H1 (cell line): ENCODE measurements around the gene PARM1. TPM values are rescaled to one million over a fixed set of nuclear protein-coding genes. Genes with fewer than 3 reads are reported as not detected.

Source experiments
- CTCF ChIA-PET: fragments of 300-600 bp; sonication (Branson Sonifier 250); formaldehyde crosslinking; loops from one replicate; lab custom pipeline; 2021; ENCODE audit not compliant: partially characterized antibody; lab: Charles Lee
- POLR2A ChIA-PET: fragments of 300-600 bp; sonication (Branson Sonifier 250); formaldehyde crosslinking; loops from one replicate; lab custom pipeline; 2021; ENCODE audit warnings: inconsistent platforms; ENCODE audit not compliant: partially characterized antibody; lab: Charles Lee
- DNase-seq, 2 experiments: peaks; one replicate each; pipeline versions ENCODE4 v3.0.0 to v3.0.0-alpha.2; 2010 to 2022; ENCODE audit warnings: low spot score in 2 of 2, low read depth in 1 of 2, mixed read lengths in 1 of 2
- FAIRE-seq: peaks from 2 replicates; lab custom pipeline; 2011; peaks lifted over from hg19 to GRCh38; lab: Jason Lieb, UNC
- H2AFZ ChIP-seq: 2 replicates; pipeline ENCODE4 v1.8.1; 2012; ENCODE audit warnings: low read length, inconsistent platforms
- H2AK5ac ChIP-seq: 2 replicates; pipeline ENCODE4 v1.6.1; 2013; ENCODE audit warnings: low read depth, low read length
- H2BK120ac ChIP-seq: replicated peaks from 2 replicates; pipeline ENCODE3; 2013; ENCODE audit warnings: low read depth, low read length, inconsistent platforms
- H2BK12ac ChIP-seq: 2 replicates; pipeline ENCODE4 v1.6.1; 2013; ENCODE audit warnings: low read depth, low read length
- H2BK15ac ChIP-seq: 2 replicates; pipeline ENCODE4 v1.6.1; 2013; ENCODE audit warnings: low read length
- H2BK20ac ChIP-seq: 2 replicates; pipeline ENCODE4 v1.6.1; 2013; ENCODE audit warnings: low read length
- H2BK5ac ChIP-seq: 2 replicates; pipeline ENCODE4 v1.6.1; 2013; ENCODE audit warnings: low read depth, low read length
- H3K14ac ChIP-seq: 2 replicates; pipeline ENCODE4 v1.6.1; 2013; ENCODE audit warnings: inconsistent platforms; ENCODE audit not compliant: insufficient read length
- H3K18ac ChIP-seq: 2 replicates; pipeline ENCODE4 v1.6.1; 2013; ENCODE audit warnings: low read length; ENCODE audit errors: extremely low read depth
- H3K23ac ChIP-seq: 2 replicates; pipeline ENCODE4 v1.6.1; 2013; ENCODE audit warnings: inconsistent platforms; ENCODE audit not compliant: insufficient read length
- H3K23me2 ChIP-seq: 2 replicates; pipeline ENCODE4 v1.6.1; 2013; ENCODE audit warnings: low read depth, low read length
- H3K27ac ChIP-seq: 2 replicates; pipeline ENCODE4 v1.6.1; 2011; ENCODE audit warnings: low read depth, low read length, inconsistent platforms
- H3K27me3 ChIP-seq, 4 experiments: replicated peaks in 1 of 4; 1 replicate in 1 of 4; 2 replicates in 3 of 4; pipeline versions ENCODE4 v1.6.1 to v1.8.1; 2011 to 2013; ENCODE audit warnings: low read length in 3 of 4, mild to moderate bottlenecking in 3 of 4, inconsistent platforms in 2 of 4, mixed read lengths in 2 of 4, moderate library complexity in 1 of 4; ENCODE audit not compliant: control insufficient read depth in 3 of 4, insufficient read depth in 3 of 4; ENCODE audit errors: extremely low read depth in 1 of 4
- H3K36me3 ChIP-seq, 4 experiments: 2 replicates each; pipeline versions ENCODE4 v1.6.1 to v1.8.1; 2011 to 2013; ENCODE audit warnings: mild to moderate bottlenecking in 4 of 4, low read length in 3 of 4, moderate library complexity in 2 of 4, control low read depth in 1 of 4, inconsistent platforms in 1 of 4; ENCODE audit not compliant: insufficient read depth in 4 of 4, control insufficient read depth in 2 of 4
- H3K4ac ChIP-seq: replicated peaks from 2 replicates; pipeline ENCODE3; 2013; ENCODE audit warnings: low read length, low read depth, mixed read lengths, inconsistent platforms; ENCODE audit not compliant: insufficient read length
- H3K4me1 ChIP-seq, 4 experiments: replicated peaks in 1 of 4; 1 replicate in 1 of 4; 2 replicates in 3 of 4; pipeline versions ENCODE4 v1.6.1 to v1.8.1; 2011 to 2013; ENCODE audit warnings: low read length in 3 of 4, inconsistent platforms in 2 of 4, mixed read lengths in 1 of 4; ENCODE audit not compliant: insufficient read depth in 4 of 4, control insufficient read depth in 3 of 4
- H3K4me2 ChIP-seq, 2 experiments: 2 replicates each; pipeline versions ENCODE4 v1.6.1 to v1.8.1; 2011 to 2013; ENCODE audit warnings: low read depth in 2 of 2, low read length in 2 of 2, control low read depth in 1 of 2, inconsistent platforms in 1 of 2, mild to moderate bottlenecking in 1 of 2; ENCODE audit not compliant: insufficient read depth in 1 of 2
- H3K4me3 ChIP-seq, 4 experiments: fragments of 200-600, 300-600 bp in 1 of 4; sonication (generic), shearing (Covaris generic), sonication (Bioruptor Twin) in 1 of 4; 2 replicates each; pipeline versions ENCODE4 v1.5.1 to v1.8.1; 2011 to 2016; ENCODE audit warnings: low read length in 4 of 4, low read depth in 3 of 4, control low read depth in 2 of 4, inconsistent platforms in 2 of 4, mild to moderate bottlenecking in 2 of 4, mixed read lengths in 1 of 4, moderate library complexity in 1 of 4; ENCODE audit not compliant: insufficient read depth in 2 of 4; ENCODE audit errors: extremely low read depth in 1 of 4
- H3K56ac ChIP-seq: replicated peaks from 2 replicates; pipeline ENCODE3; 2013; ENCODE audit warnings: low read depth, mild to moderate bottlenecking, mixed read lengths, low read length, inconsistent platforms; ENCODE audit not compliant: insufficient read length
- H3K79me1 ChIP-seq: 2 replicates; pipeline ENCODE4 v1.6.1; 2013; ENCODE audit warnings: low read depth, low read length, control low read depth
- H3K79me2 ChIP-seq, 2 experiments: 2 replicates each; pipeline versions ENCODE4 v1.6.1 to v1.8.1; 2012 to 2013; ENCODE audit warnings: low read length in 2 of 2, mild to moderate bottlenecking in 2 of 2, inconsistent platforms in 1 of 2; ENCODE audit not compliant: insufficient read depth in 2 of 2, control insufficient read depth in 1 of 2
- H3K9ac ChIP-seq, 4 experiments: replicated peaks in 1 of 4; 1 replicate in 1 of 4; 2 replicates in 3 of 4; pipeline versions ENCODE4 v1.6.1 to v1.8.1; 2011 to 2013; ENCODE audit warnings: low read depth in 3 of 4, low read length in 3 of 4, control low read depth in 2 of 4, mild to moderate bottlenecking in 2 of 4, moderate library complexity in 2 of 4, inconsistent platforms in 1 of 4; ENCODE audit errors: extremely low read depth in 1 of 4
- H3K9me3 ChIP-seq, 2 experiments: 2 replicates each; pipeline versions ENCODE4 v1.6.1 to v1.8.1; 2012 to 2013; ENCODE audit warnings: mild to moderate bottlenecking in 2 of 2, moderate library complexity in 2 of 2, control low read depth in 1 of 2, inconsistent platforms in 1 of 2, low read depth in 1 of 2, low read length in 1 of 2, mixed read lengths in 1 of 2; ENCODE audit not compliant: insufficient read depth in 2 of 2
- H4K20me1 ChIP-seq, 2 experiments: replicated peaks in 1 of 2; 2 replicates each; pipeline versions ENCODE3 to v1.8.1; 2011 to 2013; ENCODE audit warnings: inconsistent platforms in 2 of 2, low read length in 2 of 2, mild to moderate bottlenecking in 1 of 2; ENCODE audit not compliant: insufficient read depth in 2 of 2, control insufficient read depth in 1 of 2
- H4K5ac ChIP-seq: 2 replicates; pipeline ENCODE4 v1.6.1; 2013; ENCODE audit warnings: low read length, low read depth, mixed read lengths, inconsistent platforms; ENCODE audit not compliant: insufficient read length
- H4K8ac ChIP-seq: 2 replicates; pipeline ENCODE4 v1.8.0; 2013; ENCODE audit warnings: mild to moderate bottlenecking, moderate library complexity, low read length, inconsistent platforms; ENCODE audit not compliant: insufficient read depth; ENCODE audit errors: extremely low read depth
- H4K91ac ChIP-seq: replicated peaks from 2 replicates; pipeline ENCODE3; 2013; ENCODE audit warnings: low read length, mixed read lengths, inconsistent platforms; ENCODE audit not compliant: insufficient read length
- BACH1 ChIP-seq: IDR thresholded peaks from 2 replicates; pipeline ENCODE4 v1.6.1; 2012; ENCODE audit warnings: low read length, improper control_type of control experiment
- BCL11A ChIP-seq, 2 experiments: IDR thresholded peaks; one replicate each; pipeline ENCODE4 v1.6.1; 2011; ENCODE audit warnings: low read depth in 2 of 2, low read length in 2 of 2, mild to moderate bottlenecking in 2 of 2
- CEBPB ChIP-seq: IDR thresholded peaks from 2 replicates; pipeline ENCODE4 v1.6.1; 2012; ENCODE audit warnings: low read depth, low read length
- TAF7 ChIP-seq: optimal IDR thresholded peaks from 2 replicates; pipeline ENCODE3; 2011; ENCODE audit warnings: low read depth, mild to moderate bottlenecking, inconsistent platforms, low read length, moderate library complexity, borderline replicate concordance
- polyA plus RNA-seq, 7 experiments: library from polyadenylated mRNA; depleted of rRNA in 3 of 7; stranded (reverse) in 5 of 7; unstranded in 2 of 7; fragments of >200 nt in 5 of 7; fragments of 200-250 nt in 2 of 7; gene quantifications; 1 replicate in 5 of 7; 2 replicates in 1 of 7; 4 replicates in 1 of 7; pipeline versions ENCODE4 v1.2.1 to v1.2.3, GENCODE V29; 2011 to 2013; ENCODE audit warnings: missing spikeins in 2 of 7, mixed read lengths in 2 of 7
- total RNA-seq: library from RNA; stranded (reverse); fragmentation: NEBNext Ultra II Directional; extraction: Animal tissue kit (Norgen Biotek cat#: 25700); gene quantifications from 2 replicates; pipeline ENCODE4 v1.2.1, GENCODE V29; 2021

Gene PARM1
- total and polyA plus RNA-seq, 2 of the 8 experiments (the other 6 are each of a cell fraction or from before 2014, with no cell fraction given) = 2.0 to 5.3 TPM

DNA sequence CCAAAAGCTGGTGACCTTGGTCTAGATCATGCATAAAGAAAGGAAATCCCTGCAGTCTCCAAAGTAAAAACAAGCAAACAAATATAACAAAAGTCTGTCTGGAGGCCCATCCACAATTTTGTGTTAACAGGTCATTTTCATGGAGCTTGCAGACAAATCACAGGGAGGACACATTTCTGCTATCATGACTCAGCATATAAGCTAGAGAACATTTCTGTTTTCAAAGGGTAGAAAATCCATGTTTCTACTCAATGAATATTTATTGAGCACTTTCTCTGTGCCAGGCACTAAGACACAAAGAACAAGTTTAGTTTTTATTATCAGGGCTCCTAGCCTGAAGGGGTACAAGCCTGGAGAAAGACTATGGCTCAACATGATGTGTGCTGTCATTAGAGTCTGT, 71.1 kb downstream of the PARM1 start:
- H2AK5ac ChIP-seq = no peak overlapping the region
- peak overlapping the region; percentile 29 for H3K4ac ChIP-seq
- no peak overlapping the region for H3K23ac ChIP-seq
- H2BK15ac ChIP-seq = no peak overlapping the region
- peaks cover 0 to 4% of the 10 kb centered on the region in 2 experiments; a peak in 2 of 4 replicates for H3K9me3 ChIP-seq
- no peak overlapping the region for H3K56ac ChIP-seq
- H4K20me1 ChIP-seq = no peaks in the 10 kb centered on the region
- no peak overlapping the region for H3K27ac ChIP-seq
- no peaks in the 10 kb centered on the region for H3K79me1 ChIP-seq
- ChIA-PET POLR2A (no interaction called here), CTCF (interaction anchor here (1.3 to 1.5 kb wide), 2 partner anchors 19 to 34 kb away, joined by 3 to 4 read pairs; no protein-coding TSS in a partner anchor)
- H3K14ac ChIP-seq = no peak overlapping the region
- peaks cover 0 to 4% (median 0%) of the 10 kb centered on the region in 4 experiments; a peak in 1 of 7 replicates for H3K4me1 ChIP-seq
- H3K27me3 ChIP-seq = peaks cover 0 to 2% (median 0%) of the 10 kb centered on the region in 4 experiments; a peak in 1 of 7 replicates
- H2BK12ac ChIP-seq = no peak overlapping the region
- no peak for FAIRE-seq
- no peak overlapping the region for H4K5ac ChIP-seq
- DNase-seq = no peak
- H4K8ac ChIP-seq = no peak overlapping the region
- no peak overlapping the region for H2BK20ac ChIP-seq
- TF ChIP-seq CEBPB (no peak), BCL11A (IDR thresholded peaks at IDR 0.05; ENCODE audit: low read depth in 2 of 2, low read length in 2 of 2) (no peak), BACH1 (0 out of 2 replicates have a peak, but pooled peaks have one; percentile 51), TAF7 (no peak)
- no peak overlapping the region for H2AFZ ChIP-seq
- H3K4me3 ChIP-seq = no peak overlapping the region
- H2BK5ac ChIP-seq = no peak overlapping the region
- H3K9ac ChIP-seq = no peak overlapping the region
- H3K18ac ChIP-seq = no peak overlapping the region
- H3K4me2 ChIP-seq = no peak overlapping the region
- H3K79me2 ChIP-seq = no peaks in the 10 kb centered on the region
- no peaks in the 10 kb centered on the region for H3K36me3 ChIP-seq
- no peaks in the 10 kb centered on the region for H3K23me2 ChIP-seq
- H4K91ac ChIP-seq = no peak overlapping the region
- H2BK120ac ChIP-seq = no peak overlapping the region
